GF-D8 (cell line): ENCODE results near the gene CMC2.

Source experiments
- DNase-seq: peaks from one replicate; lab custom pipeline; 2025; lab: John Stamatoyannopoulos, UW

Gene CMC2

DNA sequence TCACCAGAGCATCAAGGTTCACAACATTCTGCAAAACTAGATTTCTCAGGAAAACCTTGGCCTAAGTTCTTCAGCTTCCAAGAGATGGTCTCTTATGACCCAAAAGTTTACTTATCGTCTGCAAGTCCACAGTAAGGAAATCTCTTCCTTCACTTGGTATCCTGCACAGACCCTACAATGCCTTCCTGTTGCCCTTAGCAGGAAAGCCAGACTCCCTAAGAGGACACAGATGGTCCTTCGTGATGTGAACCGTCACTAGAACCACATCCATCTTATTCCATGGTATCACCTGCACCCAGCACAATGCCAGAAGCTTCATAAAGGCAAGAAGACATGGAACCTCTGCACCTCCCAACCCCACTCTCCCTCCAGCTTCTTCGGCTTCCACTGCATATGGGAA is 34.1 kb downstream of the CMC2 start:
- DNase-seq = no peak

DNA sequence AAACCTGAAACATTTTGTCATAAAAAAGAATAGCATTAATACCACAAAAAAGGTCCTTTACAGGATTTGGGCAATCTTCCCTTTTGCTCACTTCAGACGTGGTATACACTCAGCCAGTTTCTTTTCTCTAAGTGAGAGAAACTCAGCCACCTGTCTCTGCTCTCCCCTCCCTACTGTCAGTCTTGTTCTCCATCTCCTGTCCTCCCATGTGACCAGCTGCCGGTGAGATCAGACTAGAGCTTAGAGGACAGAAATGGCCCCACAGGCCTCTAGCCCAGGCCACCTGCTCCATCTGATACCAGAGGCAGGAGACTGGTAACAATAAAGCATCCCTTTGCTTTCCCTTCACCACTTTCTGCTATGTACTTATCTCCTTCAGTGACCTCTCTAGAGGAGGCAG is 34.9 kb downstream of the CMC2 start:
- no peak for DNase-seq

DNA sequence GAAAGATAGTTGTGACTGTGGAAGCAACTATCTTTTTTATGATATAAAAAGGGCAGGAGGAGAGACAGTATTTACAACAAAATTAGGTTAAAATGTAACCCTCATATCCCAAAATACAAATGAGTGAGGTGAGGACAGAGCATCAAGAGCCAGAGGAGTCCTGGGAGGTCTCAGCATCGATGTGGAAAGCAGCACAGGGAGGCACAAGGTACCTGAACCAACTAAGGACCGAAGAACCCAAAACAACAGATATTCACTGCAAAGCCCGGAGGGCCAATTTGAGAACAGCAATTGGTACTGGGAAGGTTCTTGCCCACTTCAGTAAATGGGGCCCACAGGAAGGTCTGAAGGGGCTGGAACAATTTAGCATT is 37.6 kb downstream of the CMC2 start:
- no peak for DNase-seq

DNA sequence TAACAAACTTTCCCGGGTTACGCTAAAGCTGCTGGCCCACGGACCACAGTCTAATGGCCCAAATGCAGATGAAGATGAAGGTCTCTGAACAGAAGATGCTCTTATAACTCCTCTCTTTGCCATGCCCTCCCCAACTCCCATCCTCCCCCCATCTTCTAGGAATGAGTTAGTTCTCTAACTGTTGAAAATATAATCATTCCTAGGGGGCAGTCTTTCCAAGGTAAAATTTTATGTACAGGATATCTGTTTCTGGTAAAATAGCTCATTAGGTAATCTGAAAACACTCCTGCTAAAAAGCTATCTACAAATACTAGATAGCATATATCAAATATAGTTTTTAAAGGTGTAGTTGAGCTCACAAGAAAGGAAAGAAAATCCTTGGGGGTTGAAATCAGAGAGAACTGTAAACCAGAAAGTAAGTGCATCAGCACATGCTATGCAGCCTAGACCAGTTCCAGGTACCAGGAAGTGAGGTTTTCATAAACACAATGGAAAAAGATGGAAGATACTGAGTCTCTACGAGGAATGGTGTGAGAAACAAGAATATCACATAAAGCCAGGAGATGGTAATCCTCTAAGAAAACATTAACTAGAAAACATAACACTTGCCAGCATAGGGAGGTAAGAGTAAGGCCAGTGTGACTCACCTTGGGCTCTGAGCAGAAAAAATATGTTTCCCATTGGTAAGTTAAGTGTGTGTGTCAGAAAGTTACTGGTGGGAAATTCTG is 38.1 kb downstream of the CMC2 start:
- no peak for DNase-seq

DNA sequence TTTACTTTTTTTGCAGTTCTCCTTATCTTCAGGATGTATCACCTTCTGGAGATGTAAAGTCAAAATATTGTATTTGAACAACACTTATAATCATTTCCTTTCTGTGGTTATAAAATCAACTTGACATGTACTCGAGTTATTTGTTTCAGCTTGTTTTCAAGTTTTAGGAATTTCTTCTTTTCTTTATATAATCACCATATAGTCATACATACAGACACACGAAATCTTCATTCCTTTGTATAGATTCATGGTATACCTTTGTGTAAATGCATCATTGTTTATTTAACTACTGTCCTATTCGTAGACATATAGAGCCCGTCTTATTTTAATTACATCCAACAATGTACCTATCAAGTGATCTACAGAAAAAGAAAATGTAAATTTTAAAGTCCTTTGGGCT is 40.1 kb downstream of the CMC2 start:
- no peak for DNase-seq

DNA sequence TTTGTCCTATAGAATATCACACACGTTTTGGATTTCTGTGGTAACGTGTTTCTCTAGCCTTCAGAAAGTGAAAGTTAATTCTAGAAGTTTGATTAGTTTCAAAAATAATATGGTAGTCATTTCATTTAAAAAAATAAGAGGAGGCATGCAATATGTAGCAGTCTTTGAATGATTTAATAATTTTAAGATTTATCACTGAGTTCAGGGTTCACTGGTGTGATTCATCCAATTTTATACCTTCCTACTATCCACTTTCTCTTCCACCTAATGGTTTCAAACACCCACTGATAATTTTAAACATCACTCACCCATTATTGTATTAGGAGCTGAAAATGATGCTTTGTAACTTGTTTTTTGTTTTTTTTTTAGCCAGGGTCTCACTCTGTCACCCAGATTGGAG is 42.3 kb downstream of the CMC2 start:
- DNase-seq = no peak

DNA sequence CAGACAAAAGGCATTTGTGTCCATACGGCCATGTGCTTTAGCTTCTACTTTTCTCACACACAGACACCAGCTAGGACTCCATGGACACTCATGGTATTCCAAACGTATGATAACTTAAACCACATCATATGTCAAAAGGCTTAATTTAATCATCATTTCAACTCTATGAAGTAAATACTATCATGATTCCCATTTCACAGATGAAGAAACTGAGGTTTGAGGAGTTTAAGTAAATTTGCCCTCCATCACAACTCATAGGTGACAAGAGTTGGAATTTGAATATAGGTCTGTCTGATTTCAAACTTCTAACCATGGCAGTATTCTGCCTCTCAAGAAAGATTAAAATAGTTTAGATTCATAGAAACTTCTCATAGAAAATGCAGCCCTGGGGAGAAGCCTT is 43.8 kb downstream of the CMC2 start:
- DNase-seq = no peak

DNA sequence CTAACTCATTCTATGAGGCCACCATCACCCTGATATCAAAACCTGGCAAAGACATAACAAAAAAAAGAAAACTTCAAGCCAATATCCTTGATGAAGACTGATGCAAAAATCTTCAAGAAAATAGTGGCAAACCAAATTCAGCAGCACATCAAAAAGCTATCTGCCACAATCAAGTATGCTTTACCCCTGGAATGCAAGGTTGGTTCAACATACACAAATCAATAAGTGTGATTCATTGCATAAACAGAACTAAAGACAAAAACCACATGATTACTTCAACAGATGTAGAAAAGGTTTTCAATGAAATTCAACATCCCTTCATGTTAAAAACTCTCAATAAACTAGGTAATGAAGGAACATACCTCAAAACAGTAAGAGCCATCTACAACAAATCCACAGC is 48.4 kb downstream of the CMC2 start:
- no peak for DNase-seq

DNA sequence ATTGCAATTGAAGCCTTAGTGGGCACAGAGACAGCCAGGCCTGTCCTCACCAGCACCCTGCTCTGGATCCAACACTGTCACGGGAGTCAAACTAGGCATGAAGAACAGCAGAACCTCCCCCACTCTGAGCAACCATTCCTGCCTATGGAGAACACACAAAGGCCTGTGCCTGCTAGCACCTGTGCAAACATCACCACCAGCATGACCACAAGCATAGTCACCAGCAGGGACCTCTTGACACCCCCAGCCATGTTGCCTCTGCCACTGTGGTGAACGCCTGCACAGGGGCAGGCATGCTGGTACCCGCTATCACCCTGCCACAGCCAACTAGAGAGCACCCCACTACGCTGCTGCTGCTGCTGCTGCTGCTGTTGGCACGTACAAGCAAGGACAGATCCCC is 51.7 kb downstream of the CMC2 start:
- no peak for DNase-seq

DNA sequence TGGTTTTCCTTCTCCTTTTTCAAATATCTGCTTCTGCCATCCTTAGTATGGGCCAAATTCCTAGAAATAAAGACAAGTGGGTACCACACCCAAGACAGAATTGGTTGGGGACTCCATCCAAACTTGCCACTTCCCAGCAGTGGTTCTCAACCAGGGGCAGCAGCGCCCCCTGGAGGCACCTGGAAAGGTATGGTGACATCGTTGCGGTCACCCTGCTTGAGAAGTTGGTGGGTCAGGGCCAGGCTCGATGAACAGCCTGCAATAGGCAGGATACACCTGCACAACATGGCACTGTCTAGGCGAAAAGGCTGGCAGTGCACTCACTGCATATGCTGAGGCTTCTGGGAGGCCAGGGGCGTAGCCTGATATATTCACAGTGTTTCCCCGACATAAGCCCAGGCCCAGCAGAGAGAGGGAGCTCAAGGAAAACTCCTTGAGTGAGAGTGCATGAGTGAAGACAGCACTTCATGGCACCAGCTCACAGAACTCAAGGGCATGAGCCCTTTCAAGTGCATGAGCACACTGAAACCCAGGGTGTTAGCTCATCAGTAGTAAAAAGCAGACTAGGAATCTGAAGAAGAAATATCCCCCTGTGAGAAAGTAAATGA is 57.7 kb downstream of the CMC2 start:
- peak; percentile 7 for DNase-seq

DNA sequence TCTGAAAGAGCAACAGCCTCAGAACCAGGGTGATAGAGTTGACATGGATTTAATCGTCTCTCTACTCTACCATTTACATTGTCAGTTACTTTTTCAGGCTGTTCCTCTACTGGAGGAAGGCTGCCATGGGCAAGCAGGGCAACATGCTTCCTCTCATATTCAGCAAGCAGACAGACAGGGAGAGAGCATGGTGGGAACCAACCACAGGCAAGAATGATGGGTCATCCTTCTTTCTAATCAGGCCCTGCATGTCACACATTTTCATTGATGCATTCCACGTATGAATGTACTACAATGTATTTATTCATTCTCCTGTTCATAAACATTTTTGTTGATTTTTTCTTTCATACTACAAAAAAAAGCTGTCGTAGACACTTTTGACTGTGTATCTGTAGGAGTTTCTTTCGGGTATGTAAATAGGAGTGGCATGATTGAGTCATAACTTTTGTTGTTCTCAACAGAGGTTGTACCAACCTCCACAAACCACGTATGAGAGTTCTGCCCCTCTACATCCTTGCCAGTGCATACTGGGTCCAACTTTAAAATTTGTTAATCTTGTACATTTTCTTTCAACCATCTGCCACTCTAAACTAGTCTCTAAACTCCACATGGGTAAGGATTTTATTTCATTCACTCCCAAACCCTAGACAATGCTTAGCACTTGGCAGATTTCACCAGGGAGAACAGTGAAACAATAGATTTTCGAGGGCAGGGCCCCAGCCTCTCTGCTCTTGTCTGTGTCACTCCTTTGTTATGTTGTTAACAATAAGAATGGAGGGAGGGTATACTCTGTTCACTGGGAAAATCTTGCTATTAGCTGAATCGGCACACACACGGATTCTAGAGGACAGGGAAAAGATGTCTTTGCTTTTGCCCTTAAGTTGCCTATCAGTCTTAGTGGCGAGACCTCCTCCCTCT is 58.7 kb downstream of the CMC2 start:
- DNase-seq = no peak

DNA sequence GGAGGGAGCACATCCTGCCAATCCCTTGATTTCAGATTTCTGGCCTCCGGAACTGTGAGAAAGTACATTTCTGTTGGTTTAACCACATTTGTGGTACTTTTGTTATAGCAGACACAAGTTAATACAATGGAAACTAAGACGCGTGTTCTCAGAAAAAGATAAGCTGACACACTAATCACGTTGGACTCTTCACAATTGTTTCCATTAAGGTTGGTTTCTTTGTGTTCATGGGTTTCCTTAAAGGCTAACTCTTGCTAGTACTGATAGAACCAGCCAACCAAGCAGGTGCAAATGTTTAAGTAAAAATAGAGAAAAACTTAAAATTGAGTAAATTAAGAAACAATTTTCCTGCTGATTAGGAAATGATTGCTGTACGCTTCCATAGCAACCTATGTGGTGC is 59.4 kb downstream of the CMC2 start:
- no peak for DNase-seq

DNA sequence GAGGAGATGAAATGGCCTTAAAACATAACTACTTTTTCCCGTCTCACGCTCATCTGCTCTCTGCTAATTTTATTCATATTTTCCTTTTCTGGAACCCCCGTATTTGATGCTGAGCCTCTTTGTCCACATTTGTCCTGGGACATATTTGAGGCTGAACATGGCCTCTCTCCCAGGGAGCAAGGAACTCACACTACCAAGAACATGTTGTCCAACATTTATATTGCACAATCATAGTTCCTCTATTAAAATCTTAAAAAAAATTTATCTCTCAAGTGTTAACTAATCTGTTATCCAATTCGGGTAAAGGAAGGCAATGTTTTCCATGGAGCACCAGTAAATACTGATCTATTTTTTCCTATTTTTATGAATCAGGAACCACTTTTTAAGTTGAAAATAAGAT is 60.2 kb downstream of the CMC2 start:
- DNase-seq = no peak

DNA sequence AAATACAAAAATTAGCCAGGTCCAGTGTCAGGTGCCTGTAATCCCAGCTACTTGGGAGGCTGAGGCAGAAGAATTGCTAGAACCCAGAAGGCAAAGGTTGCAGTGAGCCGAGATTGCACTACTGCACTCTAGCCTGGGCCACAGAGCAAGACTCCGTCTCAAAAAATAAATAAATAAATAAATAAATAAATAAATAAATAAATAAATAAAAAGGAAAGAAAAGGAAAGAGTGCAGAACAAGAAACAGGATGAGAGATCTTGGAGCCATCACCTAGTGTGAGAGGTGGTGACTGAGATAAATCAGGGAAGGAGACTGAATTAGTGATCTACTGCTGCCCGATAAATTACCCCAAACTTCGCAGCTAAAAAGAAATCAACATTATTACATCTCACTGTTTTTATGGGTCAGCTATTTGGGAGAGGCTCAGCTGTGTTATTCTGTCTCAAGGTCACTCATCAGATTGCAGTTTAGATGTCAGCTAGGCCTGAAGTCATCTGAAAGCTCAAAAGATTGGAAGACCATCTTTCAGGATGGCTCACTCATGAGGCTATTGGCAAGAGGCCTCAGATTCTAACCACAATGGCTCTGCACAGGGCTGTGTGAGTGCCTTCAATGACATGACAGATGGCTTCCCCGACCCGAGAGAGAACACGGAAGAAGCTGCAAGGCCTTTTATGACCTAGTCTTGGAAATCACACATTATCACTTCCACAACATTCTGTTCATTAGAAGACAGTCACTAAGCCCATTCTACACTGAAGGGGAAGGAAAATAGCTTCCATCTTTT is 66.4 kb downstream of the CMC2 start:
- no peak for DNase-seq

DNA sequence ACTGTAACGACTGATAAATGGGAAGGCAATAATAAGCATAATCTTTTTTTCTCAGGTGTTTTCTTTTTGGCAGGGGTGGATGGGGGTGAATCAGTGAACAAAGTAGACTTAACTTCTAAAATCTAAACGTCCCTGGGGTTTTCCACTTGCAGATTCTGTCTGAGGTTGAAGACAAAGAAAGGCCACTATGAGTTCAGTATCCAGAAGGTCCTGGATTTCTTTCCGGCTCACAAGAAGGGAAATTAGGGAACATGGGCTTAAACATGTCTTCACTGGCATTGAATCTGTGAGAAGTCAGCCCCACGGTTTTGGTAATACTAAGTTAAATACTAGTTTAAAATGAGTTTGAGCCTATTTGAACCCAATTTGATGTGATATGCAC is 67.8 kb downstream of the CMC2 start:
- no peak for DNase-seq

DNA sequence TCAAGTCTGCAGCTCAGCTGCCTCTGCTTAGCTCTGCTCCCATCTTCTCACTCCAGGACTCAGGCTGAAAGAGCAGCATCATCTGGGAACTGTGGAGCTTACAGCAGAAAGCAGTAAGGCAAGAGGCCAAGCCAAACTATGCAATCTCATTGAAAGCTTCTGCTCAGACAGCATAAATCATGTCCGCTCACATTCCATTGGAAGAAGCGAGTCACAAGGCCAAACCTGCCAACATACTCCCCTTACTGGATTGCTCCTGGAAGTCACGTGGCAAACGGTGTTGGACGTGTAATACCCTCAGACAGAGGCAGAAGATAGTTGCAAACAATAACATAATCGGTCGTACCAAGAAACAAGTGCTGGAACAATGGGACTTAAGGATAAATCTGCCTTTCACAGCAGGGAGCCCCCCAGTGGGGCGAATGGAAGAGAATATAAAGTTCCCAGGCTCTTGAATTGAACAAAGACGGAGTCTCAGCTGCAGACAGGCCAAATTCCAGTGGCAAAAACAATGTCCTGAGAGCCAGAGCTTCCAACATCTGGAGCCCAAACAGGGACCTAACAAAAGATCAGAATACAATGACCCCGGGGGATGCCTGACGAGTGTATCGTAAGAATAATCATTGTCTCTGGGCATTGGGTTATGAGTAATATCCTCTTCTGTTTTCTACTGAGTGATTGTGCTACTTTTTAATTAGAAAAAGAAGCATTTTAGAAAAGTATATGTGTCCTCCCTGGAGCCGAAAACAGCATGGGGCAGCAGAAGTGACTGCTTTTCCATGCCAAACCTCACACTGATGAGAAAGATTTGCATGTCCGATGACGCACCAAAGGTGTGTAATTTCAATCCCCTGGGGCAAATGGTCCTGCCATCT is 68.4 kb downstream of the CMC2 start:
- no peak for DNase-seq

DNA sequence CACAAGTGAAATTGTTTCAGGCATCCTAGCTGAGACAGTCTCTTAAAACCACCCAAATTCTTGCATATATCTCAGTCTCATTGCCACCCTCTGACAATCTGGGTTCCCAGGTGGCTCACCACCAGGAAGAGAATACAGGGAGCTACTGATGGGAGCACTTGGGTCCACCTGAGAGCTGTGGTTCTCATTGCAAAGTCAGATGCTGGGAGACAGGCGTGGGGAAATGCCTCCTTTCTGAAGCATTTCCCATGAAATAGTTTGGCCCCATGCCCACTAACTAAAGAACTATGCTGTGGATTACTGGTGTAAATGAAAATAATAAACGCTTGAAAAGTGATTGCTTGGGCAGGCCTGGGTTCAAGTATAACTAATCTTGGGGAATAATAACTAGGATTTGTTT is 70.3 kb downstream of the CMC2 start:
- DNase-seq = no peak

DNA sequence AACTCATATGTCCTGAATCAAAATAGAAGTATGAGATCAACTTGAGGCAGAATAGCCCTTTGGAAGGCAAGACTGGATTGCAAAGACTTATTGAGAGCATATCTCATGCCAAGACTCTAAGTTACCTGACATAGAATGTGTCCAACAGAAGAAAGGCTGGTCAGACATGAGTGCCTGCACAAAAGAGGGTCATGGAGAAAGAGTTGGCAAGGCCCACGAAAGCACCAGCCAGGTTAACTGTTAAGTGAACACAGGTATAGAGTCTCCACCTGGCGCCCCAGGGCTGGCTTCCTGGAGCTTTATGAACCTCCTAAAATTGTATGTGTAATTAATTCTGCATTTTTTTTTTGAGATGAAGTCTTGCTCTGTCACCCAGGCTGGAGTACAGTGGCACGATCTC is 71.0 kb downstream of the CMC2 start:
- no peak for DNase-seq

DNA sequence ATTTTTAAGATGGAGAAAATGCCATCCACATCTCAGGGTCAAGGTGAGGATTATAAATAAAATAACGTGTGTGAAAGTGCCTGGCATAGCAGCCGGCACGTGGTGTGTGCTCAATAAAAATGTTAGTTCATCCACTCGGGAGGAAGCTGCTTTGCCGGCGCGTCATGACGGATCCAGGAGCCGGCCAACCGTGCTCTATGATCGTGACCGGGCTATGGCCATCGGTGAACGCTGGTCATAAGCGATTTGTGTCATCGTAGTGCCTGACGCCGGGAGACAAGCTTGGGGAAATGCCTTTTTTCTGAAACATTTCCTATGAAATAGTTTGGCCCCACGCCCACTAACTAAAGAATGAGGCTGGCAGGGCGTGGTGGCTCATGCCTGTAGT is 74.0 kb downstream of the CMC2 start:
- DNase-seq = no peak

DNA sequence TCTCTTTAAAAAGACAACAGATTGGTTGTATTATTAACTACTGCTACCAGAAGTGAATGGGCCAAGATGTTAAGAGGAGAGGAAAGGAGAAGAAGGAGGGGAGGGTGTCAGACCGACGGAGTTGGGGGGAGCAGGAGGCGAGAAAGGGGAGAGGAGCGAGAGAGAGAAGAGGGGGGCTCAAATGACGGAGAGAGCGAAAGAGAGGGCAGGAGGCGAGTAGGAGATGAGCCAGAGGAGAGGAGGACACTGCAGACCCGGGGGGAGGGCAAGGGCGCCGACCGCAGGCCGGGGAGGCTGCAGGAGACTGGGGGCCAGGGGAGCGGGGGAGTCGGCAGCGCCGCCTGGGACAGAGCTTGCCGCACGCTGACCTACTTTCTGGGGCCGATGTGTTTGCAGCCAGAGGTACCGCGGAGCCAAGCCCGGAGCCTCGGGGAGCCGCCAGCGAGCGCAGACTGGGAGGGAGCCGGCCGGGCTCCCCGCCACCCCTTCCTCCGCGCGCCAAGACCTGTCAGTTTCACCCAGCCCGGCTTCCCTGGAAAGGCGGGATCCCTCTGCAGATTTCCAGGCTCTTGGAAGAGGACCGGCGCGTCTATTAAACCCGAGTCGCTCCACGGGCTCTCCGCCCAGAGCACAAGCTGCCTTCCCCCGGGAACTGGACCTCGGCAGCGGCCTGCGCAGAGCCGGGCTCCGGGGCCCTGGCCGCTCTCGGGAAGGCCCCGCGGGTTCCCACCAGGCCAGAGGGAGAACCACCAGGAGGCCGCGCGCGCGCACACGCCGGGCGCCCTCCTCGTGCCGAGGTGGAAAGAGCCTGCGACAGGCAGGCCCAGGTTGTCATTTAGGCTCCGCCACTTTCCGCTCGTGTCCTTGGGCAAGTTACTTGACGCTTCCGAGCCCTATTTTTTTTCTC is 74.6 kb downstream of the CMC2 start:
- DNase-seq = no peak
